ENCODE data around the gene BBS9. TPM values are rescaled to one million over a fixed set of nuclear protein-coding genes. Genes with fewer than 3 reads are reported as not detected.

The BBS9 gene
- total and polyA plus RNA-seq, 4 donors, result 3.5 to 37.2 (median 14.2) TPM

DNA sequence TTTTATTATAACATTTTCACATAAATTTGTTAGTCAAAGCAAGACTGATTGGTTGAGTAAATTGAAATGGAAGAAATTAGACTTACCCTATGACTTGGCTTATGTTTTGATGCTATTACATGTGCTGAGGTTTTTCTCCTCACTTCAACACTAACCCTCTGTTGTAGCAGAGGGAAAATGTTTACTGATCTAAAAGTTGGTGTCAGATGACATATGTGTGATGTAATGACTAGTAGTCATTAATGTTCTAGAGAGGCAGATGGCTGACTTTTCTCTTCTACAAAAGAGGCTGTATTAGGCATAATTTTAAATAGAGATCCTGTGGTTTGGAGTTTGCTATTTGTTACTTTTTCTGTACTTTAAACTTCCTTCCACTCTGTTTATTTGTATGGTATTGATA lies 266.0 kb downstream of the BBS9 start:
- ATAC-seq (ENCODE audit: low FRiP score), result no peak
- Histone ChIP-seq H3K4me3 (ENCODE audit: low read length in 2 of 2) (no peak overlapping the region), H3K36me3 (ENCODE audit: control insufficient read depth in 1 of 2, insufficient read depth in 2 of 2, low read length in 1 of 2) (peaks cover 0 to 2% of the 10 kb centered on the region in 2 donors), H3K4me1 (ENCODE audit: control insufficient read depth in 1 of 2, insufficient read depth in 2 of 2, low read length in 2 of 2) (no peaks in the 10 kb centered on the region), H3K27ac (ENCODE audit: low read depth in 1 of 2, low read length in 2 of 2) (no peak overlapping the region), H3K9me3 (ENCODE audit: control insufficient read depth, low read length) (no peaks in the 10 kb centered on the region), H3K27me3 (ENCODE audit: control insufficient read depth in 1 of 2, insufficient read depth in 2 of 2, low read length in 1 of 2) (no peaks in the 10 kb centered on the region)
- intact Hi-C loops (cut with DNase I), result no loop called here
- no peak for DNase-seq

GRCh38 chr7:33399528-33400213 lies 270.3 kb downstream of the BBS9 start:
- 89 to 93% methylated on average over 3 of the region's 3 CpGs for WGBS, 2 donors
- no peaks in the 10 kb centered on the region for H3K4me1 ChIP-seq (ENCODE audit: control insufficient read depth in 1 of 2, insufficient read depth in 2 of 2, low read length in 2 of 2)

GRCh38 chr7:33400214-33400538 lies 270.8 kb downstream of the BBS9 start:
- intact Hi-C loops (cut with DNase I), result no loop called here
- Histone ChIP-seq H3K9me3 (ENCODE audit: control insufficient read depth, low read length) (no peaks in the 10 kb centered on the region), H3K36me3 (ENCODE audit: control insufficient read depth in 1 of 2, insufficient read depth in 2 of 2, low read length in 1 of 2) (no peaks in the 10 kb centered on the region), H3K27ac (ENCODE audit: low read depth in 1 of 2, low read length in 2 of 2) (no peak overlapping the region), H3K27me3 (ENCODE audit: control insufficient read depth in 1 of 2, insufficient read depth in 2 of 2, low read length in 1 of 2) (no peaks in the 10 kb centered on the region), H3K4me3 (ENCODE audit: low read length in 2 of 2) (no peak overlapping the region), H3K4me1 (ENCODE audit: control insufficient read depth in 1 of 2, insufficient read depth in 2 of 2, low read length in 2 of 2) (no peaks in the 10 kb centered on the region)
- no peak for DNase-seq
- 89 to 96% methylated on average over 1 of the region's 1 CpG for WGBS, 2 donors
- no peak for ATAC-seq (ENCODE audit: low FRiP score)

More at GRCh38 chr7:33399528-33400213, 270.3 kb downstream of the BBS9 start:
- Histone ChIP-seq H3K27me3 (ENCODE audit: control insufficient read depth in 1 of 2, insufficient read depth in 2 of 2, low read length in 1 of 2) (no peaks in the 10 kb centered on the region), H3K36me3 (ENCODE audit: control insufficient read depth in 1 of 2, insufficient read depth in 2 of 2, low read length in 1 of 2) (no peaks in the 10 kb centered on the region), H3K27ac (ENCODE audit: low read depth in 1 of 2, low read length in 2 of 2) (no peak overlapping the region), H3K4me3 (ENCODE audit: low read length in 2 of 2) (no peak overlapping the region), H3K9me3 (ENCODE audit: control insufficient read depth, low read length) (no peaks in the 10 kb centered on the region)
- intact Hi-C loops (cut with DNase I), result no loop called here
- ATAC-seq (ENCODE audit: low FRiP score), result no peak
- DNase-seq, result no peak

DNA sequence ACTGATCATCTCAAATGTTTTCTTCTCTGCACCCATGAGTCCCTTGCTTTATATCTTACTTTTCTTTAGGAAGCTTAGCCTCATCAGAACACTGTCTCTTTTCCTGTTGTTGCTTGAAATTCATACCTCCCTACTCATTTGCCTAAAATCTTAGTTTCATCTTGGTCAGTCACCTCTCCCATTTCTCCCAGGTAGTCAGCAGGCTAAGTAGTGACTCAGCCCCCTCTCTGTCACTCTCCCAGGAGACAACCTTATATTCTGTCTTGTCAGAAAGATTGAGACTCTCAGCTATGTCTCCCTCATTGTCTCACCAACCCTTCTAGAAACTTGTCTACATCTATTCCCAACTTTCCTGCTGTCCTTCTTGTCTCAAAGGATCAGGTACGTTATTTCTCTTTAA lies 280.9 kb downstream of the BBS9 start:
- H3K36me3 ChIP-seq (ENCODE audit: control insufficient read depth in 1 of 2, insufficient read depth in 2 of 2, low read length in 1 of 2), result no peaks in the 10 kb centered on the region
- no peak overlapping the region for H3K27ac ChIP-seq (ENCODE audit: low read depth in 1 of 2, low read length in 2 of 2)
- H3K9me3 ChIP-seq (ENCODE audit: control insufficient read depth, low read length), result no peaks in the 10 kb centered on the region
- peaks cover 0 to 1% of the 10 kb centered on the region in 2 donors for H3K4me1 ChIP-seq (ENCODE audit: control insufficient read depth in 1 of 2, insufficient read depth in 2 of 2, low read length in 2 of 2)
- no peak for DNase-seq
- H3K27me3 ChIP-seq (ENCODE audit: control insufficient read depth in 1 of 2, insufficient read depth in 2 of 2, low read length in 1 of 2), result no peaks in the 10 kb centered on the region
- WGBS, 2 donors, result 88 to 100% methylated on average over 1 of the region's 1 CpG
- ATAC-seq (ENCODE audit: low FRiP score), result no peak
- intact Hi-C loops (cut with DNase I), result no loop called here
- H3K4me3 ChIP-seq (ENCODE audit: low read length in 2 of 2), result no peak overlapping the region

- H3K4me3 ChIP-seq (ENCODE audit: low read length in 2 of 2), result no peak overlapping the region
- 92 to 94% methylated on average over 3 of the region's 3 CpGs for WGBS, 2 donors
- H3K4me1 ChIP-seq (ENCODE audit: control insufficient read depth in 1 of 2, insufficient read depth in 2 of 2, low read length in 2 of 2), result peaks cover 0 to 1% of the 10 kb centered on the region in 2 donors
- ATAC-seq (ENCODE audit: low FRiP score) (no peak), DNase-seq (no peak)
- no peak overlapping the region for H3K27ac ChIP-seq (ENCODE audit: low read depth in 1 of 2, low read length in 2 of 2)
- no peaks in the 10 kb centered on the region for H3K36me3 ChIP-seq (ENCODE audit: control insufficient read depth in 1 of 2, insufficient read depth in 2 of 2, low read length in 1 of 2)
- intact Hi-C loops (cut with DNase I), result no loop called here
- H3K9me3 ChIP-seq (ENCODE audit: control insufficient read depth, low read length), result no peaks in the 10 kb centered on the region
- no peaks in the 10 kb centered on the region for H3K27me3 ChIP-seq (ENCODE audit: control insufficient read depth in 1 of 2, insufficient read depth in 2 of 2, low read length in 1 of 2)
Measured at GRCh38 chr7:33411020-33411419, 281.7 kb downstream of the BBS9 start.

GRCh38 chr7:33412331-33412730 lies 283.0 kb downstream of the BBS9 start:
- Histone ChIP-seq H3K4me3 (ENCODE audit: low read length in 2 of 2) (no peak overlapping the region), H3K27me3 (ENCODE audit: control insufficient read depth in 1 of 2, insufficient read depth in 2 of 2, low read length in 1 of 2) (no peaks in the 10 kb centered on the region), H3K4me1 (ENCODE audit: control insufficient read depth in 1 of 2, insufficient read depth in 2 of 2, low read length in 2 of 2) (peaks cover 0 to 1% of the 10 kb centered on the region in 2 donors), H3K36me3 (ENCODE audit: control insufficient read depth in 1 of 2, insufficient read depth in 2 of 2, low read length in 1 of 2) (no peaks in the 10 kb centered on the region), H3K9me3 (ENCODE audit: control insufficient read depth, low read length) (no peaks in the 10 kb centered on the region), H3K27ac (ENCODE audit: low read depth in 1 of 2, low read length in 2 of 2) (no peak overlapping the region)
- intact Hi-C loops (cut with DNase I), result no loop called here
- DNase-seq, result no peak
- no peak for ATAC-seq (ENCODE audit: low FRiP score)

GRCh38 chr7:33418251-33418701 lies 288.9 kb downstream of the BBS9 start:
- no peak overlapping the region for H3K4me3 ChIP-seq (ENCODE audit: low read length in 2 of 2)
- peaks cover 0 to 1% of the 10 kb centered on the region in 2 donors for H3K4me1 ChIP-seq (ENCODE audit: control insufficient read depth in 1 of 2, insufficient read depth in 2 of 2, low read length in 2 of 2)
- DNase-seq, result no peak
- H3K9me3 ChIP-seq (ENCODE audit: control insufficient read depth, low read length), result no peaks in the 10 kb centered on the region
- no peak overlapping the region for H3K27ac ChIP-seq (ENCODE audit: low read depth in 1 of 2, low read length in 2 of 2)
- 62 to 69% methylated on average over 6 of the region's 6 CpGs for WGBS, 2 donors
- no peaks in the 10 kb centered on the region for H3K36me3 ChIP-seq (ENCODE audit: control insufficient read depth in 1 of 2, insufficient read depth in 2 of 2, low read length in 1 of 2)
- ATAC-seq (ENCODE audit: low FRiP score), result no peak
- intact Hi-C loops (cut with DNase I), result no loop called here
- no peaks in the 10 kb centered on the region for H3K27me3 ChIP-seq (ENCODE audit: control insufficient read depth in 1 of 2, insufficient read depth in 2 of 2, low read length in 1 of 2)

DNA sequence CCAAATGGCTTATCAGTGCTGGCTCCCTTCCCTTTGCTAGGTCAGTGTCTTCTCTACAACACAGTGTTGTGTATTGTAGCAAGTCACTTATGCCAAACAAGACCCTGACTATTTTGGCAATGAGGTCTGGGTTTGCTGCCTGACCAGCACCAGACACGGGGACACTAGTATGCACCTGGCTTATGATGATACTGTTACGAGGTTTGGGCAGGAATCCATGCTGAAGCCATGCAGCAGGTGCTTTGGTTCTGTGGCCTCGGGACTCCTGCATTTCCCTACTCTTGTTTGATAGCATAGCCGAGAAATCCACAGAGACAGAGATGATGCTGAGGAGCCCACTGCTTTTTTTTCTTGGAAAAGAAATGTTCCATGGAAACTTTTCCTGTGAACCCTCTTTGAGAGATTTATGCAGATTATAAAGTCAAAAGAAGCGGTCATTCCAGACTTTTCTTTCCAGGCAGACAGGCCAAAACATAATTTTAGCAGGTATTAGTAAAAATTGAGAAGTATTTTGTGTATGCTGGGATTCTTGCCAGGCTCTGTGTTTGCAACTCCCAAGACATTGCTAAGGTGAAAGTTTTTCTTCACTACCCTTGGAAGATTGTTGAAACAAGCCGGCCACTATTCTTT lies 291.1 kb downstream of the BBS9 start:
- Histone ChIP-seq H3K9me3 (ENCODE audit: control insufficient read depth, low read length) (no peaks in the 10 kb centered on the region), H3K27me3 (ENCODE audit: control insufficient read depth in 1 of 2, insufficient read depth in 2 of 2, low read length in 1 of 2) (no peaks in the 10 kb centered on the region), H3K4me1 (ENCODE audit: control insufficient read depth in 1 of 2, insufficient read depth in 2 of 2, low read length in 2 of 2) (no peaks in the 10 kb centered on the region), H3K27ac (ENCODE audit: low read depth in 1 of 2, low read length in 2 of 2) (no peak overlapping the region), H3K4me3 (ENCODE audit: low read length in 2 of 2) (no peak overlapping the region), H3K36me3 (ENCODE audit: control insufficient read depth in 1 of 2, insufficient read depth in 2 of 2, low read length in 1 of 2) (no peaks in the 10 kb centered on the region)
- WGBS, 2 donors, result 77% methylated on average over 6 of the region's 6 CpGs
- ATAC-seq (ENCODE audit: low FRiP score), result no peak
- intact Hi-C loops (cut with DNase I), result no loop called here
- DNase-seq, result no peak

- no peaks in the 10 kb centered on the region for H3K36me3 ChIP-seq (ENCODE audit: control insufficient read depth in 1 of 2, insufficient read depth in 2 of 2, low read length in 1 of 2)
- WGBS, 2 donors, result 45 to 50% methylated on average over 1 of the region's 1 CpG
- DNase-seq, result no peak
- H3K4me1 ChIP-seq (ENCODE audit: control insufficient read depth in 1 of 2, insufficient read depth in 2 of 2, low read length in 2 of 2), result no peaks in the 10 kb centered on the region
- H3K9me3 ChIP-seq (ENCODE audit: control insufficient read depth, low read length), result no peaks in the 10 kb centered on the region
- H3K27me3 ChIP-seq (ENCODE audit: control insufficient read depth in 1 of 2, insufficient read depth in 2 of 2, low read length in 1 of 2), result no peaks in the 10 kb centered on the region
- H3K27ac ChIP-seq (ENCODE audit: low read depth in 1 of 2, low read length in 2 of 2), result no peak overlapping the region
- intact Hi-C loops (cut with DNase I), result no loop called here
- no peak overlapping the region for H3K4me3 ChIP-seq (ENCODE audit: low read length in 2 of 2)
- ATAC-seq (ENCODE audit: low FRiP score), result no peak
Measured at GRCh38 chr7:33421429-33421828, 292.1 kb downstream of the BBS9 start.

All from aorta (tissue), 5 donors.